Measurements from ENCODE around the gene GZF1.
A peak's percentile ranks its signal among the peaks of the same experiment; 100 is the strongest.

GZF1 gene

DNA sequence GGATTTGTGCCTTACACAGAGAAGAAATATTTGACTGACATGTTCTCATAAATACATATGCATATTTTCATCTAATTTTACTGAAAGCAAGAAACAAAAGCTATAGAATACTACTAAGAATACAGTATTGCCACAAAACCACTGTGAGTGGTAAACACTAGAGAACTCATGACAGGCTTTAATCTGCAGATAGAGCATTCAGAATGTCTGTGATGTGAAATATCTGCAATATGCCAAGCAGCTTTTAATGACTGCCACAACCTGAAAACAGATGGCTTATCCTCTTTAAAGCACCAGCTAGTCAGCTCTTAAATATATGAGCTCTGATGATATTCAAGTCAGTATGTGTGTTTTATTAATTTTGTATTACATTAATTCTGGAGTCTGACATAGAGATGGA, 55.9 kb downstream of the GZF1 start:
- ATAC-seq (no peak), DNase-seq (no peak)
- Mint-ChIP-seq H3K4me3 (no peak overlapping the region), H3K36me3 (ENCODE audit: low read depth) (peaks cover 3% of the 10 kb centered on the region), H3K4me1 (peaks cover 62% of the 10 kb centered on the region), H3K27ac (no peak overlapping the region), H3K27me3 (no peaks in the 10 kb centered on the region), H3K9me3 (no peaks in the 10 kb centered on the region)

DNA sequence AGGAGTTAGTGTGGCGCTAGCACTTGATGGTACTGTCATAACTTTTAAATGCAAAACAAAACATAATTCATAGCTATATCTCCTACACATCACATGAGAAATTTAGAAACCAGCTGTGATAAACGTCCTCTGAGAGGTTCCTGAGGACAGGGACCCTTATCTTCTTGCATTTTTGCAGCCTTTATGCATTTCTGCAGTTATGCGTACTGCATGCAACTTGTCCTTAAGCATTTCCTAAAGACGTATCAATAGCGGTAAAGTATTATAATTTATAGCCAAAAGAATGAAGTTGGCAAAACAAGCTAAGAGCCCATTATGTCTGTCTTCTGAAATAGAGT, 57.6 kb downstream of the GZF1 start:
- Mint-ChIP-seq H3K36me3 (ENCODE audit: low read depth) (peaks cover 3% of the 10 kb centered on the region), H3K4me1 (peaks cover 55% of the 10 kb centered on the region)

DNA sequence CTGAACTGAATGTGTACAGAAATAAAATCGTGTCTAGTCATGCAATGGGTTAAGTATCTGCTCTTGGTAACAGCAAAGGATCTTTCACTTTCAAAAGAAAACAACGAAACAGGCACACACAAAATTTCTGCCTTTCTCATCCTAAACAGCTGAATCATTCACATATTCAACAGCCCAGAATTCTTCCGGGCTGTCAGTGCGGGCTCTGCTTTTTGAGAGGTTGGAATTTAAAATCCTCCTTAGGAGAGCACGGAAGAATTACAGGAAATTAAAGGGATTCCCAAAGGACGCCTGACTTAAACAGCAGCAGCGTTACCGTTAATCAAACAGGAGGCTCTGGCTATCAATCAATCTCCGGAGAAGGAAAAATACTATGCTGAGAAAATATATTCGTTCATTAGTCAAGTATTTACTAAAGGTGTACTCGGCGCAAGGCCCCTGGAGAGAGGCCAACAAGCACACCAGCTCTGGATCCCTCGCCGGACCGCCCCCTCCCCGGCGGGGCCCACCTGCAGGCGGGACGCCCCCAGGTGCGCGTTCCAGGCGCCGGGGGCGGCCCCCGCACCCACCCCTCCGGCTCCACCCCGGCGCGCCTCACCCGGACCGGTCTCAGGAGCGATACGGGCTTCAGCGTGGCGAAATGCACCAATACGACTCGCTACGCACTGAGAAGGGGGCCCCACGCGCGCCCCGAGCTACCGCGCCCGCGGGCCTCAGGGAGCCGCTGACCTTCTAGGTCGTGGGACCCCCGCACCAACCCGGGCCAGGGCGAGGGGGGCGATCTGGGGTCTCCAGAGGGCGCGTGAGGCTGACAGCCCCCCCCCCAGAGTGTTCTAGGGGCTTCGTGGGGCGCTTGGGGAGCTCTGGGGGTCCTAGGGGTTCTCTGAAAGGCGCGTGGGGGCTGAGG, 58.3 kb downstream of the GZF1 start:
- Mint-ChIP-seq H3K9me3 (no peaks in the 10 kb centered on the region), H3K4me3 (peak overlapping the region; percentile 87), H3K27me3 (no peaks in the 10 kb centered on the region), H3K36me3 (ENCODE audit: low read depth) (no peaks in the 10 kb centered on the region), H3K27ac (peak overlapping the region; percentile 89), H3K4me1 (peaks cover 52% of the 10 kb centered on the region)
- DNase-seq, result peak; percentile 59
- ATAC-seq, result peak; percentile 15

More for the DNA sequence above, 57.6 kb downstream of the GZF1 start:
- Mint-ChIP-seq H3K4me3 (peak overlapping the region; percentile 87), H3K9me3 (no peaks in the 10 kb centered on the region), H3K27ac (peak overlapping the region; percentile 89), H3K27me3 (no peaks in the 10 kb centered on the region)
- DNase-seq (no peak), ATAC-seq (no peak)

DNA sequence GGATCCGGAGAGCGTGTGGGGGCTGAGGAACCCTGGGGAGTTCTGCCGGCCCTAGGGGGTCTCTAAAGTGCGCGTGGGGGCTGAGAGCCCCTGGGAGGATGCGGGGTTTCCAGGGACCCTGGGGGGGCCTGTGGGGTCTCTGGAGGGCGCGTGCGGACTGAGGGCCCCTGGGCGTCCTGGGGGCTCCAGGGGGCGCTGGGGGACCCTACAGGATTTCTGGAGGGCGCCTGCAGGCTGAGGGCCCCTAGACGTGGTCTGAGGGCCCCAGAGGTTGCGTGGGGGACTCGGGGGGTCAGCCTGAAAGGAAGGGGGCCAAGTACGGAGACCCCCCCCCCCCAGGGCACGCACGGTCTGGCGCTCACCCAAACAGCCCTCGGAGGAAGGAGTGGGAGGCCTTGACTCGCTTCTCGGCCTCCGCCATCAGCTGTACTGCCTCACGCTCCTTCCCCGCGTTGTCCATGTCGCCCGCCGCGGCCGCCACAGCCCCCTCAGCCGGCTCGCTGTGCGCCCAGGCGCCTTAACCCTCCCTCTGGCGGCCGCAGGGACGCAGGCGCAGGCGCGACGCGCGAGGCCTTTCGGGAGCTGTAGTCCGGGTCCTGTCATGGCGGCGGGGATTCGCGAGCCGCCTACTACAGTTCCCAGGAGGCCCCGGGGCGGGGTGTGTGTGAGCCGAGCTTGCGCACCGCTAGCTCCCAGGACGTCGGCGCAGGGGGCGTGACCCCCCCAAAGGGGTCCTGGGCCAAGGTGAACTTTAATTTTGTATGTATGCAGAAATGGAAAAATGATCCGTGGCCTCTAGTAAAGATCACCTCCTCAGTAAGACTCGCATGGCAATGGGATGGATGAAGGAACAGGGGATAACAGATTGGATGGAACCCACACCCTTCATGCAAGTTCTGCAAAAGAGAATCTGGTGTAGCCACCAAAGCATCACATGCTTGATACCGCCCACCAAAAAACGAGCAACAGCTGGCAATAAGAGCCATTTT, 59.3 kb downstream of the GZF1 start, which contains the start of gene NAPB:
Gene NAPB (minus strand): TSS at position 546 of the 989 bp plus-strand sequence. CDS start 86 bp downstream, at position 460.
- ATAC-seq (peak; percentile 100), DNase-seq (peak; percentile 95)
- peaks cover 44% of the 10 kb centered on the region for H3K4me1 Mint-ChIP-seq
- no peaks in the 10 kb centered on the region for H3K36me3 Mint-ChIP-seq (ENCODE audit: low read depth)
- no peaks in the 10 kb centered on the region for H3K27me3 Mint-ChIP-seq
- no peaks in the 10 kb centered on the region for H3K9me3 Mint-ChIP-seq
- H3K27ac Mint-ChIP-seq, result peak within 1 kb of the TSS; percentile 54
- peak within 1 kb of the TSS; percentile 87 for H3K4me3 Mint-ChIP-seq

Data from activated naive CD8-positive, alpha-beta T cell treated with anti-CD3 and anti-CD28 coated beads, Interleukin-2, amount 50 U/mL, for 24 hours (primary cell).